Activated naive CD4-positive, alpha-beta T cell treated with anti-CD3 and anti-CD28 coated beads for 36 hours (primary cell): ENCODE results near the gene MARCHF5. TPM values are rescaled to one million over a fixed set of nuclear protein-coding genes. Genes with fewer than 3 reads are reported as not detected.
A peak's percentile ranks its signal among the peaks of the same experiment; 100 is the strongest.

ENCODE experiments used
- CTCF ChIA-PET: fragments of 350-600 bp; sonication (Branson Sonifier 250); formaldehyde crosslinking; loops from one replicate; lab custom pipeline; 2021; ENCODE audit warnings: antibody characterized with exemption; lab: Charles Lee
- DNase-seq: peaks from one replicate; pipeline ENCODE4 v3.0.0-alpha.2; 2020
- H3K27ac Mint-ChIP-seq: one replicate; pipeline ENCODE4 v1.8.0; 2021; ENCODE audit warnings: mild to moderate bottlenecking, mixed read lengths
- H3K27me3 Mint-ChIP-seq: one replicate; pipeline ENCODE4 v1.8.0; 2021; ENCODE audit warnings: low read depth, mixed read lengths
- H3K36me3 Mint-ChIP-seq: one replicate; pipeline ENCODE4 v1.8.0; 2021; ENCODE audit warnings: low read depth, mixed read lengths
- H3K4me1 Mint-ChIP-seq: one replicate; pipeline ENCODE4 v1.8.0; 2021; ENCODE audit warnings: low read depth, mixed read lengths
- H3K4me3 Mint-ChIP-seq: one replicate; pipeline ENCODE4 v1.8.0; 2021; ENCODE audit warnings: mild to moderate bottlenecking, moderate library complexity, mixed read lengths
- H3K9me3 Mint-ChIP-seq: one replicate; pipeline ENCODE4 v1.8.0; 2021; ENCODE audit warnings: mixed read lengths
- intact Hi-C: fragments of 100-400 bp; cut with micrococcal nuclease; formaldehyde crosslinking; loops from one replicate; pipeline ENCODE4 v1.15.1; 2023
- total RNA-seq, 2 experiments: library from RNA; stranded (reverse); gene quantifications; one replicate each; pipeline ENCODE4 v1.2.3, GENCODE V29; 2021

MARCHF5 gene, protein sequence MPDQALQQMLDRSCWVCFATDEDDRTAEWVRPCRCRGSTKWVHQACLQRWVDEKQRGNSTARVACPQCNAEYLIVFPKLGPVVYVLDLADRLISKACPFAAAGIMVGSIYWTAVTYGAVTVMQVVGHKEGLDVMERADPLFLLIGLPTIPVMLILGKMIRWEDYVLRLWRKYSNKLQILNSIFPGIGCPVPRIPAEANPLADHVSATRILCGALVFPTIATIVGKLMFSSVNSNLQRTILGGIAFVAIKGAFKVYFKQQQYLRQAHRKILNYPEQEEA
- 10 to 100 TPM; 26.1 to 28.1 TPM for total RNA-seq

DNA sequence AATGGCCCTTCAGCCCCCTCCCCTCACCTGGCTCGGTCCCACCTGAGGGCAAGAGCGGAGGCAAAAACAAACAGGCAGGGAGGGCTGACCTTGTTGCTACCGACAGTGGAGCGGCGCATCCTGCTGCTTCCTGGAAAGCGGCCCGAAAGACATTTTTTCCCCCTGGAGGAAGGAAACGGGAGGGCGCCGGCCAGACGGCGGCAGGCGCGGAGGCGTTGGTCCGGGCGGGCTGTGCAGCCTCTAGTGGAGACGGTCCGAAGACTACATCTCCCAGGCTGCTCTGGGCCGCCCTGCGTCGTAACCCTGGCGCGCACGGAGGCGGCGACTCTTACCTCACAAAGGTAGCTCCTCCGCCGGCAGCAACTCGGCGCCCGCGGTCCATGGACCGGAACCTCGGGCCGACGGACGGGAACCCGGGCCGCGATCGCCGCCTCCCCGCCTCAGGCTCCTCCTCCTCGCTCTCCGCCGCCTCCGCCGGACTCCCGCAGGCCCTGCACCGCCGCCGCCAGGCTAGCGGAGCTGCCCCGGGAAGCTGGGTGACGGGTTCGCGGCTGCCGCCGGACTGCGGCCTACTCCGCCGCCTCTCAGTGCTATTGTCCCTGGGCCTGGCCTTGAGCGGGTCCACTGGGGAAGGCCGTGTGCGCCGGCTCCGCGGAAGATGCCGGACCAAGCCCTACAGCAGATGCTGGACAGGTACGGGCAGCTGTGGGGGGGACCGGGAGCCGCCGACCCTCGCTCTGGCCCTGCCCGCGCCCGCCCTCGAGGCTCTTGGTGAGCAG, at the start of gene MARCHF5, which contains the start of gene CPEB3:
MARCHF5 (plus strand) TSS at position 331 of the 779 bp plus-strand sequence; CDS start at position 659, 328 bp downstream.
CPEB3 (minus strand) TSS at position 242 of the 779 bp plus-strand sequence. CDS start 50,728 bp downstream, outside the sequence.
- Mint-ChIP-seq H3K4me1 (peaks cover 25% of the 10 kb centered on the region), H3K27ac (peak within 1 kb of the TSS; percentile 77), H3K27me3 (no peaks in the 10 kb centered on the region), H3K4me3 (peak within 1 kb of the TSS; percentile 81), H3K36me3 (peaks cover 4% of the 10 kb centered on the region), H3K9me3 (no peaks in the 10 kb centered on the region)
- intact Hi-C loops, result loop anchor here (1.0 to 10.0 kb wide), 10 partner anchors 51 to 1206 kb away; partner anchors contain the start of genes BTAF1, CEP55 and EXOC6
- peak; percentile 95 for DNase-seq
- CTCF ChIA-PET, result interaction anchor here (0.9 to 3.0 kb wide), 4 partner anchors 11 to 281 kb away, joined by 3 to 9 read pairs (median 4); no protein-coding TSS in a partner anchor

DNA sequence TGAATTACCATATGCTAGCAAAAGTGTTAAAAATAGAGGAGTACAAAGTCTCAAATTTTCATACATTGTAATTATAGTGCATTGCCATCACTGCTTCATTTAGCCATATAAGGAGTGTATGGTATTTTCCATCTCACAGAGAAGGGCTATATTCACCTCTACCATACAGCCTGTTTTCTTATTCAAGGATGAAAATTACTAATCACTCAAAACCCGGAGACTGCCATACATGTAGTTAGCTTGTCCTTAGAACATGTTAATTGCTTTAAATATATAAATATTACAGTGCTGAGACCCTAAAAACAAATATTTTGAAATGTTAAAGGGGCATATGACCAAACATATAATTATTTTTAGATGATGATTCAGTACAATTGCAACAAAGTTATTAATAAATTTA, 49.5 kb upstream of the MARCHF5 start:
- H3K4me3 Mint-ChIP-seq, result peak overlapping the region; percentile 73
- CTCF ChIA-PET, result interaction anchor here (0.6 kb wide), 1 partner anchor 81 kb away, joined by 4 read pairs; no protein-coding TSS in a partner anchor
- peaks cover 2% of the 10 kb centered on the region for H3K36me3 Mint-ChIP-seq
- no peak for DNase-seq
- intact Hi-C loops, result no loop called here
- H3K9me3 Mint-ChIP-seq, result no peaks in the 10 kb centered on the region
- H3K27ac Mint-ChIP-seq, result no peak overlapping the region
- H3K27me3 Mint-ChIP-seq, result peaks cover 9% of the 10 kb centered on the region
- peaks cover 13% of the 10 kb centered on the region for H3K4me1 Mint-ChIP-seq

DNA sequence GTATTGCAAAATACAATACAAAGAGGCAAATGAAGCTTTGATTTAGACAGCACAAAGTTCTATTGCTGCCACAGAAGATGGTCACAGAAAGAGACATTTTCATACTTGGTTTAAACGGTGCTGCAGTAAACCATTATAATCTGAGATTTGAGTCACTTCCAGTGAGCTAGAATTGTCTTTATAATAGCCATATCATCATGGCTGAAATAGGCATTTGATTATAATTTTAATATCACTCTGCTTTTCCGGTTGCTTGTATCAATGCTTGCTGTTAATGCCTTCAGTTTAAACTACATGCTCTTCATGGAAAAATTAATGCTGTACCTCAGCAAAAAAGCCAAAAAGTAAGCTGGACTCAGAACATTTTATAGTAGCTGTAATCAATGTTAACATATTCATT, 48.6 kb upstream of the MARCHF5 start:
- no peaks in the 10 kb centered on the region for H3K9me3 Mint-ChIP-seq
- CTCF ChIA-PET, result interaction anchor here (0.9 kb wide), 1 partner anchor 17 kb away, joined by 3 read pairs; no protein-coding TSS in a partner anchor
- H3K4me1 Mint-ChIP-seq, result peaks cover 13% of the 10 kb centered on the region
- H3K36me3 Mint-ChIP-seq, result peaks cover 2% of the 10 kb centered on the region
- H3K27ac Mint-ChIP-seq, result no peak overlapping the region
- H3K4me3 Mint-ChIP-seq, result no peak overlapping the region
- peaks cover 9% of the 10 kb centered on the region for H3K27me3 Mint-ChIP-seq
- DNase-seq, result no peak
- intact Hi-C loops, result loop anchor here (2.0 kb wide), 1 partner anchor 332 kb away; the partner anchor contains the start of gene IDE

DNA sequence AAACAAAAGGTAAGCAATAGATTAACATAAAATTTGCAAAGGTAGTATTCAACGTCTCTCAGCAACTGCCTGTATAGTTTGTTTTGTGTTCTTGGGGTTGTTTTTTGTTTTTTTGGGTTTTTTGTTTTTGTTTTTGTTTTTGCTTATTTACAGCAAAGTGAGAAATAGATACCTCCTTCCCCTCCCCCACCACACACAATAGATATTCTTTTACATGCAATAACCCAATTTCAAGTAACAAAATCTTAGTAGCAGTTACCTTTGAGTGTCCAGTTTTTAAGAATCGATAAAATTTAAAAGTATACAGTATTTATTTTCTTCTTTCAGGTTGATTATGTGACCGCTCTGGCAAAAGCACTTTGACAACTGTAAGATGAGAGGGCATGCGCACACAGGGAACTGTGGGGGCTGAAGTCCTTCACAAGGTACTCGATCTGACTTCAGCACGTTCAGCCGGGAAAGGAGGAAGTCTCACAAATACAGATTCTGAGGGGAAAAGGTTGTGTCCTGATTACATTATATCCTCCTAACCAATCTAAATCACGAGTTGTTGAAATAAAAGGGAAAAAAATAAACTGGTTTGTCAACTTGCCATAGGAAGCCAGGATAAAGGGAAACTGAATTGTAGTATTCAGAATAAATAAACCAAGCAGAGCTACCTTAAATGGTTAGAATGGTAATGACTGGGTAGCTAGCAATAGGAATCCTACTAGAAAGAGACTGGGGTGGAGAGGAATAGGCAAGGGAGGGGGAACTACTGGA, 47.9 kb upstream of the MARCHF5 start:
- Mint-ChIP-seq H3K27ac (peak overlapping the region; percentile 19), H3K4me1 (peaks cover 13% of the 10 kb centered on the region), H3K4me3 (peak overlapping the region; percentile 63), H3K9me3 (no peaks in the 10 kb centered on the region), H3K36me3 (peaks cover 2% of the 10 kb centered on the region), H3K27me3 (peaks cover 9% of the 10 kb centered on the region)
- CTCF ChIA-PET, result interaction anchor here (0.9 to 1.0 kb wide), 2 partner anchors 17 to 49 kb away, joined by 3 read pairs; no protein-coding TSS in a partner anchor
- intact Hi-C loops, result loop anchor here (2.0 kb wide), 1 partner anchor 332 kb away; the partner anchor contains the start of gene IDE
- peak; percentile 57 for DNase-seq

DNA sequence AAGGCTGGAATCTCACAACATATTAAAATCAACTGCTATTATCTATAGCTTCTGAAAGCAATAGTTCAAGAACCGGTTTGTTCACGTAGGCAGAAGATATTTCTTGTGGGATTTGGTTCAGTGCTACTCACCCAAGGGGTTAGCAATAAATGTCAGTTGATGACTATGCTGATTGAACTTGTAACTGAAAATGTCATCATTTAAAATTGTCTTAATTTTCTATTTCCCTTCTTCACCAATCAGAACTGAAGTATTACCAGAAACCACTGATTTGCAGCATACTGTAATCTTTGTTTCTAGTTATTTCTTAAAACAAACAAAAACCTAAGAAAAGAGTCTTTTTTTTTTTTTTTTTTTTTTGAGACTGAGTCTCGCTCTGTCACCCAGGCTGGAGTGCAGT, 46.2 kb upstream of the MARCHF5 start:
- no peak for DNase-seq
- no peak overlapping the region for H3K4me3 Mint-ChIP-seq
- intact Hi-C loops, result no loop called here
- H3K36me3 Mint-ChIP-seq, result no peaks in the 10 kb centered on the region
- CTCF ChIA-PET, result interaction anchor here (0.6 kb wide), 1 partner anchor 75 kb away, joined by 7 read pairs; no protein-coding TSS in a partner anchor
- no peaks in the 10 kb centered on the region for H3K9me3 Mint-ChIP-seq
- peaks cover 6% of the 10 kb centered on the region for H3K4me1 Mint-ChIP-seq
- no peak overlapping the region for H3K27ac Mint-ChIP-seq
- peaks cover 3% of the 10 kb centered on the region for H3K27me3 Mint-ChIP-seq

DNA sequence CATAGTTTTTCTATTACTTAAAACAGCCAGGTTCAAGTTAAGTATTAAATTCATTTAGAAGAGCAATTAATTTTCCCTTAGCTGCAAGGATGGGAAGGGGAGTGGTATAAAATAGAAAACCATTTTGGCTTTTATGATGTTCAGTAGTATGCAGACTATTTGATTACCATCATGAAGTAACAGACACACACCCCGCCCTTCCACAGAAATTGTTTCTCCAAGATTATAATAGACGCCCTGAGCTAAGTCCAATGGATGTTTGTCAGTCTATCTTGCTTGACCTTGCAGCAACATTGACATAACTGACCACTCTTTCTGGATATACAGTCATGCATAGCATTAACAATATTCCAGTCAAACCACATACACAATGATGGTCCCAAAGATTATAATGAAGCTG, 42.4 kb upstream of the MARCHF5 start:
- Mint-ChIP-seq H3K36me3 (peaks cover 2% of the 10 kb centered on the region), H3K27ac (no peak overlapping the region), H3K9me3 (no peaks in the 10 kb centered on the region), H3K27me3 (no peaks in the 10 kb centered on the region), H3K4me1 (peaks cover under 1% of the 10 kb centered on the region), H3K4me3 (no peak overlapping the region)
- CTCF ChIA-PET, result interaction anchor here (0.6 to 0.8 kb wide), 2 partner anchors 11 to 29 kb away, joined by 3 read pairs; no protein-coding TSS in a partner anchor
- intact Hi-C loops, result no loop called here
- DNase-seq, result no peak

DNA sequence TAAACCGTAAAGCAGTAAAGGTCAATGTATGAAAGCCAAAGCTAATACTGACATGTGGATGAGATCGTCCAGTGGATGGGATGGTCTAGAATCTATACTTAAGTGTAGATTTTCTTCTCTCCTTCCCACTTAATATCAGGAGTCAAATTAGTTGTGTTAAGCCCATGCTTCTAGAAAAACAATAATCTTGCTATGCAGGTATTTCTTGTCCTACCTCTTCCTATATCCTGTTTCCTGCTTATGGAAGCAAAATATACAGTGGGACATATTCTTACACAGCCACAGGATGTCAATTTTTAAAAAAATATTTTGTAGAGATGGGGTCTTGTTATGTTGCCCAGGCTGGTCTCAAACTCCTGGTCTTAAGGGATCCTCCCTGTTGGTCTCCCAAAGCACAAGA, 27.6 kb upstream of the MARCHF5 start:
- intact Hi-C loops, result no loop called here
- Mint-ChIP-seq H3K27ac (no peak overlapping the region), H3K4me3 (no peak overlapping the region), H3K27me3 (no peaks in the 10 kb centered on the region), H3K4me1 (peaks cover 5% of the 10 kb centered on the region), H3K9me3 (no peaks in the 10 kb centered on the region), H3K36me3 (no peaks in the 10 kb centered on the region)
- CTCF ChIA-PET, result interaction anchor here (0.7 kb wide), 1 partner anchor 188 kb away, joined by 3 read pairs; no protein-coding TSS in a partner anchor
- no peak for DNase-seq

DNA sequence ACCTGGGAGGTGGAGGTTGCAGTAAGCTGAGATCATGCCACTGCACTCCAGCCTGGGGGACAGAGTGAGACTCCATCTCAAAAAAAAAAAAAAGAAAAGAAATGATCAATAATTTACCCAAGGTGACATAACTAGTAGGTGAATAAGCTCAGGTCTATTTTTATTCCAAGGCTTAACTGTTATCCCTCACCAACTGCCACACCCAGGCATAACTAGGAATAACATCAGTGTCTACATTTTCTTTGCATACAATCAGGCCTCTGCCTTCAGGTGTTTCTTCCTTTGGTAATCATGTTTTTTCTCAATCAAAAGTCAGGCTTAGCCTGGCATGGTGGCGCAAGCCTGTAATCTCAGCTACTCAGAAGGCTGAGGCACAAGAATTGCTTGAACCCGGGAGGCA, 26.7 kb upstream of the MARCHF5 start:
- no peak overlapping the region for H3K4me3 Mint-ChIP-seq
- CTCF ChIA-PET, result interaction anchor here (0.7 kb wide), 1 partner anchor 189 kb away, joined by 3 read pairs; no protein-coding TSS in a partner anchor

DNA sequence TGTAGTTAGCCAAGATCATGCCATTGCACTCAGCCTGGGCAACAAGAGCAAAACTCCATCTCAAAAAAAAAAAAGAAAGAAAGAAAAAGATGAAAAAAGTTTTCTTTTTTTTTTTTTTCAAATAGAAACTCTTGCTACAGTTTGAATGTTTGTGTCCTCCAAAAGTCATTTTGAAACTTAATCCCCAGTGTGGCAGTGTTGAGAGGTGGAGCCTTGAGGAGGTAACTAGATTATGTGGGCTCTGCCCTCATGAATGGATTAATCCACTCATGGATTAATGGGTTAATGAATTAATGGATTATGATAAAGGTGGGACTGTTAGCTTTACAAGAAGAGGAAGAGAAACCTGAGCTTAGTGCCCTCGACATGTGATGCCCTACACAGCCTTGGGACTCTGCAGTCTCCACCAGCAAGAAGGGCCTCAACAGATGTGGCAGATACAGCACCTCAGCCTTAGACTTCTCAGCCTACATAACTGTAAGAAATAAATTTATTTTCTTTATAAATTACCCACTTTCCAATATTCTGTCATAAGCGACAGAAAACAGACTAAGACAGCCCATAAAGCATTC, 25.2 kb upstream of the MARCHF5 start:
- Mint-ChIP-seq H3K4me1 (peaks cover 5% of the 10 kb centered on the region), H3K4me3 (no peak overlapping the region), H3K27me3 (no peaks in the 10 kb centered on the region), H3K27ac (no peak overlapping the region), H3K36me3 (no peaks in the 10 kb centered on the region), H3K9me3 (no peaks in the 10 kb centered on the region)
- CTCF ChIA-PET, result interaction anchor here (0.6 kb wide), 1 partner anchor 26 kb away, joined by 7 read pairs; no protein-coding TSS in a partner anchor
- intact Hi-C loops, result no loop called here
- no peak for DNase-seq

More for the DNA sequence above, 26.7 kb upstream of the MARCHF5 start:
- H3K36me3 Mint-ChIP-seq, result no peaks in the 10 kb centered on the region
- H3K9me3 Mint-ChIP-seq, result no peaks in the 10 kb centered on the region
- no peak for DNase-seq
- no peak overlapping the region for H3K27ac Mint-ChIP-seq
- H3K4me1 Mint-ChIP-seq, result peaks cover 5% of the 10 kb centered on the region
- no peaks in the 10 kb centered on the region for H3K27me3 Mint-ChIP-seq
- intact Hi-C loops, result no loop called here

DNA sequence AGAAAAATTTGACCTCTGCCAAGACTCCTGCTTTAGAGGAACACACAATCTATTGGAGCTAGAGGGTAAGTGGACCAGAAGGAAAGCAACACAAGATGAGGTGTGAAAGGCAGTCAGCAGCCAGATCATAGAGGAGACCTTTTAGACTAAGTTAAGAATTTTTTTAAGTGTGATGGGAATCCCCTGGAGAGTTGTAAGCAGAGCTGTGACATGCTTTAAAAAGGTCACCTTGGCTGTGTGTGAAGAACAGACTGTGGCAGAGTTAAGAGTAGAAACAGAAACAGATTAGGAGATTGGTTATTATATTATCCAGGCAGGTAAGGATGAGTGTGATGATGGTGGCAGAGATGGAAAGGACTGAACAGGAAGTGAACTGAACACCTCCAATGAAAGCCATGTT, 23.6 kb upstream of the MARCHF5 start:
- Mint-ChIP-seq H3K27me3 (no peaks in the 10 kb centered on the region), H3K36me3 (no peaks in the 10 kb centered on the region), H3K4me3 (no peak overlapping the region), H3K27ac (no peak overlapping the region), H3K9me3 (no peaks in the 10 kb centered on the region), H3K4me1 (peaks cover 5% of the 10 kb centered on the region)
- intact Hi-C loops, result no loop called here
- DNase-seq, result peak; percentile 5
- CTCF ChIA-PET, result interaction anchor here (0.6 kb wide), 1 partner anchor 197 kb away, joined by 6 read pairs; no protein-coding TSS in a partner anchor

DNA sequence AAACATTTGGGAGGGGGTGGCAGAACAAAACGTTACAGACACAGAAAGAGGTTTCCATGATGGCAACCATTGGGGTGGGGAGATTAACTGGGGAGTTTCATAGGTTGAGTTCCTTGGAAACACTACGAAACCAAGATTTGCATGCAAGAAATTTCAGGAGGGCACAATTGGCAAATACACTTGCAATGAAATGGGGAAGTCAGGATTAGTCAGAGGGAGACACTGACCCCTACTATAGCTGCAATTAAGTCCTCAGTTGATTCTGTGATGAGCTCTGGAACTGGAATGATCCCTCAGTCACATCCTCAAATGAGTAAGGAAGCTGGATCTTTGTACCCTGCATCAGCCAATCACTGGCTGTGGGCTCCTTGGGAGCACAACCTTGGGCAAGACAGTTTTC, 22.2 kb upstream of the MARCHF5 start:
- Mint-ChIP-seq H3K27me3 (no peaks in the 10 kb centered on the region), H3K36me3 (no peaks in the 10 kb centered on the region), H3K9me3 (no peaks in the 10 kb centered on the region), H3K27ac (no peak overlapping the region), H3K4me1 (peaks cover 5% of the 10 kb centered on the region), H3K4me3 (no peak overlapping the region)
- DNase-seq, result no peak
- intact Hi-C loops, result no loop called here
- CTCF ChIA-PET, result no interaction called here
